GM20431 (cell line): ENCODE measurements around the gene OR5T1.

Experiments used
- in situ Hi-C: fragments of 300-500 bp; cut with MseI, MboI; formaldehyde crosslinking; loops from one replicate; pipeline ENCODE4 v1.15.0; 2020; ENCODE audit warnings: low sequenced_read_pairs; ENCODE audit not compliant: unreplicated experiment

The OR5T1 gene

DNA sequence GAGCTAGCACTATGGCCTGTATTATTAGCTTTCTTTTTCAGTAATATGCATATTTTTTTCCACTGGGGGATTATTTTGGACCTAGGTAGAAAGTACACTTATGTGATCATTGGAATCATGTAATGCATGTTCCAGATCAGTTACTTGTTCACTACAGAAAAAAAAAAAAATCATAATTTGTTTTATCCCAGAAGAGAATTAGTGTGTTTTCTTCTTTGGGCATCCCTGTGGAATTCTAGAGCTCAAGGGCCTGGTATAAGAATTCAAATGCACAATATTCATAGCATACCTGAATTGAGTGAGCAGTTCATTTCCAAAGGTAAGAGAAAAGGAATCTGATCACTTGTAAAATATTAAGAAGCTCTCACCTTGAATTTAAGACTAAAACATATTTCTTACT lies at the start of gene OR5T1:
TSS of gene OR5T1 (plus strand) at position 301 of the 400 bp plus-strand sequence. CDS start 1,485 bp downstream, outside the sequence.
- in situ Hi-C loops = no loop called here

GRCh38 chr11:56234155-56234554 lies 39.8 kb upstream of the OR5T1 start, which contains the start of gene OR5T2:
OR5T2 (minus strand) TSS chr11:56234255; CDS start chr11:56233062, 1,193 bp downstream.
- in situ Hi-C loops = no loop called here

DNA sequence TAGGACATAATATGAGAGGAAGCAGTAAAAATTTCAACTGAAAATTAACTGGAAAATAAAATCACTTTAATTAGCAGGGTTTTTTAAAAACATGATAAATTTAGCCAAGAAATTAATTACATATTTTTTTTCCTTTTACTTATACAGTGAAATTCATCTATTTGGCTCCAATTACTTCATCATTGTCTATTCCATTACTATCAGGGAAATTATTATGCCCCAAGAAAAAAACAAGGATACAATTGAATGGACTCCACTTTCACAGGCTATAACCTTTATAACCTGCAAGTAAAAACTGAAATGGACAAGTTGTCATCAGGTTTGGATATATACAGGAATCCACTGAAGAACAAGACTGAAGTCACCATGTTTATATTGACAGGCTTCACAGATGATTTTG lies 22.0 kb upstream of the OR5T1 start, which contains the start of gene OR5T3:
TSS of gene OR5T3 (plus strand) at position 301 of the 400 bp plus-strand sequence. CDS start at position 301, 0 bp downstream.
- in situ Hi-C loops = no loop called here

DNA sequence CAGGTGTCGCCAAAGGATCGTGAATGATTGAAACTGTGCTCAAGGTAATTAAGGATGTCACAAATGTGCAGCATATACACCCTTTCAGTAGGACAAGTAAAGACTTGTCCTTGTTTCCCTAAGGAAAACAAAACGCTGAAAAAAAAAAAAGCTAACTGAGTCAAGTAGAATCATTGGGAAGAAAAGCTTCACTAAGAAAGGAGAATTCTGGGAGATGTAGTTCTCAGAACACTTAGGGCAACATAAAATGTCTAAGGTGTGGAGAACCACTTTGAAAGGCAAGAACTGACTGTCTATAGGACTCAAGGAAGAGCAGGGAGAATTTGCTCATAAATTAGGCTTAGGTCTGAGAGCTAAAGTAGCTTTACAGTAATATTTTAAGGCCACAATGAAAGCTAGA lies 2.9 kb upstream of the OR5T1 start:
- in situ Hi-C loops = no loop called here

DNA sequence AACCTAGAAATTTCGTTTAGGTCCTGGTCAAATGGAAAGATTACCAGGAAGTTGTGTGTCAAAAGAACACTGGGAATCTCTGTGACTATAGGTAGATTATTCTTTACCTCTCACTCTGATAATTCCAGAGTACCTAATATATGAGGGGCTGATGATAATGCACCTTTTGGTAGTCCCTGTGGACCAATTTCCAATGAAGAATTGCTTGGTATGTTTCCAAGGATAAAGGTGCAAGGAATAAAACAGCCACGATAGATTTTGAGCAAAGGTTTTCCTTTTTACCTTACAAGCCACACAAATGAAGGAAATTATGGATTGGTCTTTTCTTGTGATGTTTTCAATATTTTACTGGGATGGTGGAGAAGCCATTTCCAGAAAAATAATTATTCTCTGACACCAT lies 18.2 kb downstream of the OR5T1 start, which contains the start of gene OR8H1:
TSS of gene OR8H1 (minus strand) at position 101 of the 400 bp plus-strand sequence. CDS start 1,192 bp downstream, outside the sequence.
- in situ Hi-C loops = no loop called here

GRCh38 chr11:56296898-56297297 lies 22.9 kb downstream of the OR5T1 start:
- in situ Hi-C loops = no loop called here

DNA sequence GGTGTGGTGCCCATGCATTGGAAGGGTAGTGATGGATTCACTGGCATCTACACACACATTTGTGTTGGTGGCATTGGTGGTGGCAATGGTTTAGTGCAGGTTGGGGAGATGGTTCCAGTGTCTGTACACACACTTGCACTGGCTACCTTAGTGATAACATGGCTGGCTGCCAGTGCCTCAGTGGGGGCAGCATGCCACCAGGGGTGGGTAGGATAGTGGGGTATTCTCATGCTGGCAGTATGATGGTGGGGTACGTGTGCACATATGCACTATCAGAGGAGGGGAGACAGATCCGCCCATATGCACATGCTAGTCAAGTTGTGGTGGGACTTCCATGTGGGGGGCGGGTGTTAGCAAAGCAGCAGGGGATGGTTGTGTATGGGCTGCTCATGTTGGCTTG lies 33.9 kb downstream of the OR5T1 start:
- in situ Hi-C loops = no loop called here

DNA sequence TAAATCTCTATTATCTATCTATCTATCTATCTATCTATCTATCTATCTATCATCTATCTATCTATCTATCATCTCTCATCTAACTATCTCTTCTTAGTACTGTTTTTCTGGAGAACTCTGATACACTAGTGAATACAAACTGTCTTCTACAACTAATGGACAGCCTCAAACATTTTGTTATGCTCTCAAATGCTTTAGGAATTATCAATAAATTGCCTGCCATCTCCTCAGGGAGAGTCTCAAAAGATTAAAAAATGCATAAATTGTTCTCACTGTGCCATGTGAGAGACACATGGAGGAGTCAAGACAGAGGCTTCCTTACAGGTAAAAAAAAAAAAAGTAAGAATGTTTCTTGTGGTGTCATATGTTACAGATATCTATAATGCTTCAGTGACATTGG lies 40.9 kb downstream of the OR5T1 start, which contains the start of gene OR8K3:
TSS of gene OR8K3 (plus strand) at position 301 of the 400 bp plus-strand sequence. CDS start 3,163 bp downstream, outside the sequence.
- in situ Hi-C loops = no loop called here
